Ovary (tissue), 9 donors: ENCODE data around the gene SH3RF3. TPM values are rescaled to one million over a fixed set of nuclear protein-coding genes. Genes with fewer than 3 reads are reported as not detected.

Experiments
- DNase-seq, 5 donors: peaks; one replicate each; pipeline ENCODE4 v3.0.0-alpha.2; 2019 to 2020
- H3K27ac ChIP-seq, 2 donors: fragments of 200-600 bp; one replicate each; pipeline versions ENCODE4 v1.5.1 to v1.8.0; 2019 to 2022
- H3K27me3 ChIP-seq: fragments of 200-600 bp; one replicate; pipeline ENCODE4 v1.8.0; 2022
- H3K36me3 ChIP-seq: fragments of 200-600 bp; sonication (generic); one replicate; pipeline ENCODE4 v1.5.1; 2019
- H3K4me1 ChIP-seq: one replicate; pipeline ENCODE4 v1.8.1; 2013; ENCODE audit warnings: mild to moderate bottlenecking, moderate library complexity; ENCODE audit not compliant: insufficient read depth
- H3K4me3 ChIP-seq: fragments of 200-600 bp; sonication (generic); one replicate; pipeline ENCODE4 v1.5.1; 2017
- H3K9me3 ChIP-seq, 2 donors: fragments of 200-600 bp in 1 of 2; sonication (generic) in 1 of 2; one replicate each; pipeline versions ENCODE4 v1.5.1 to v1.8.1; 2013 to 2019; ENCODE audit warnings: mild to moderate bottlenecking in 1 of 2, moderate library complexity in 1 of 2
- CTCF ChIP-seq, 3 donors: fragments of 450-650 bp in 2 of 3; fragments of 200-600 bp in 1 of 3; IDR thresholded peaks; one replicate each; pipeline versions ENCODE4 v1.5.1 to v1.8.0; 2016 to 2022; ENCODE audit warnings: antibody characterized with exemption in 3 of 3, mild to moderate bottlenecking in 1 of 3
- EP300 ChIP-seq: sonication (generic); formaldehyde crosslinking; IDR thresholded peaks from one replicate; pipeline ENCODE4 v1.6.1; 2017; ENCODE audit warnings: antibody characterized with exemption
- POLR2A ChIP-seq: fragments of 450-650 bp; IDR thresholded peaks from one replicate; pipeline ENCODE4 v1.6.1; 2017; ENCODE audit warnings: antibody characterized with exemption, mild to moderate bottlenecking, moderate library complexity
- WGBS, 3 donors: extraction: QIAGEN DNeasy Blood & Tissue Kit in 1 of 3; methylation state at CpG; one replicate each; pipeline versions ENCODE4 v1.1.5 to v1.1.7; 2013 to 2017; 5-methylcytosine and 5-hydroxymethylcytosine counted together
- intact Hi-C, 4 donors: fragments of 100-400 bp; cut with DNase I; formaldehyde crosslinking; loops; one replicate each; pipeline versions ENCODE4 v1.11.0 to v1.15.1; 2022 to 2023
- polyA plus RNA-seq, 2 donors: library from polyadenylated mRNA; stranded (reverse); fragments of 200-250 nt in 1 of 2; fragments of 350-450 nt in 1 of 2; fragmentation: Illumina TruSeq in 1 of 2; extraction: RNeasy Lipid Tissue Mini Kit (QIAGEN cat#74804) in 1 of 2; gene quantifications; one replicate each; pipeline ENCODE4 v1.2.3, GENCODE V29; 2013 to 2014
- total RNA-seq, 7 donors: library from RNA; depleted of rRNA in 2 of 7; stranded (reverse); fragments of >200 nt in 2 of 7; fragmentation: NEBNext Ultra II Directional in 3 of 7; extraction: Animal tissue kit (Norgen Biotek cat#: 25700) in 3 of 7; gene quantifications; one replicate each; pipeline versions ENCODE4 v1.1.0 to v1.2.4, GENCODE V29; 2016 to 2023
- donor health status: DM: no; HTN: no; CAD: no; lungs with moderate emphysema.
- donor health status: DM: no; HTN: no; CAD: no.
- donor health status: Bipolar disorder and iron deficiency.
- donor health status: DM: yes; HTN: yes; CAD: no.
- donor health status: DM: no; HTN: no; CAD: no.
- donor health status: DM: yes; HTN: yes; CAD: no.

Gene SH3RF3
- total and polyA plus RNA-seq, 9 donors: 2.7 to 10.1 (median 4.5) TPM

DNA sequence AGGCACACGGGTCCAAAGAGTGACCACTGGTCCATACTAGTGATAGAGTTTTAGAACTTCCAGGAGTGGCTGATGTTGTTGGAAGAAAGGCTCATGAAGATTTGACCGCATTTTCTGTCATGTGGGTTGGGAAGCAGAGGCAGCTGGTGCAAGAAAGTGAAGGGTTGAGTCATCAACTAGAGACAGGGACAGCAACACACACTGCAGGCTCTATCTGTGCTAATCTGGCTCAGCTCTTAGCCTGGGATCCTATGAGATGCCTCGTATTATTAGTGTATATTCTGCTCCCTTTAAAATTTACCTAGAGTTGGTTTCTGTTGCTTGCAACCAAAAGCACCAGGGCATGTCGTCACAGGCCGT, 2.5 kb upstream of the SH3RF3 start:
- DNase-seq: no peak
- TF ChIP-seq EP300 (no peak), CTCF (IDR thresholded peaks at IDR 0.05) (no peak), POLR2A (no peak)
- no peaks in the 10 kb centered on the region for H3K36me3 ChIP-seq
- H3K4me1 ChIP-seq: no peaks in the 10 kb centered on the region
- 93 to 96% (median 94%) methylated on average over 5 of the region's 5 CpGs for WGBS, 3 donors
- H3K9me3 ChIP-seq: no peaks in the 10 kb centered on the region
- H3K27ac ChIP-seq: no peak overlapping the region
- no peak overlapping the region for H3K4me3 ChIP-seq
- intact Hi-C loops: loop anchor here in 2 of 4 donors (2.0 to 5.0 kb wide), 3 partner anchors 191 to 386 kb away; no protein-coding TSS in a partner anchor
- no peaks in the 10 kb centered on the region for H3K27me3 ChIP-seq

GRCh38 chr2:109127556-109127955, 1.4 kb upstream of the SH3RF3 start:
- no peaks in the 10 kb centered on the region for H3K27me3 ChIP-seq
- no peaks in the 10 kb centered on the region for H3K4me1 ChIP-seq
- no peak for DNase-seq
- no peak overlapping the region for H3K27ac ChIP-seq
- no peak overlapping the region for H3K4me3 ChIP-seq
- no peak for TF ChIP-seq EP300
- TF ChIP-seq POLR2A: no peak
- no peak for TF ChIP-seq CTCF (IDR thresholded peaks at IDR 0.05)
- whole genome bisulfite sequencing, 3 donors: 61 to 66% (median 65%) methylated on average over 10 of the region's 10 CpGs
- intact Hi-C loops: loop anchor here in 2 of 4 donors (2.0 to 5.0 kb wide), 3 partner anchors 190 to 385 kb away; no protein-coding TSS in a partner anchor
- no peaks in the 10 kb centered on the region for H3K9me3 ChIP-seq
- no peaks in the 10 kb centered on the region for H3K36me3 ChIP-seq

DNA sequence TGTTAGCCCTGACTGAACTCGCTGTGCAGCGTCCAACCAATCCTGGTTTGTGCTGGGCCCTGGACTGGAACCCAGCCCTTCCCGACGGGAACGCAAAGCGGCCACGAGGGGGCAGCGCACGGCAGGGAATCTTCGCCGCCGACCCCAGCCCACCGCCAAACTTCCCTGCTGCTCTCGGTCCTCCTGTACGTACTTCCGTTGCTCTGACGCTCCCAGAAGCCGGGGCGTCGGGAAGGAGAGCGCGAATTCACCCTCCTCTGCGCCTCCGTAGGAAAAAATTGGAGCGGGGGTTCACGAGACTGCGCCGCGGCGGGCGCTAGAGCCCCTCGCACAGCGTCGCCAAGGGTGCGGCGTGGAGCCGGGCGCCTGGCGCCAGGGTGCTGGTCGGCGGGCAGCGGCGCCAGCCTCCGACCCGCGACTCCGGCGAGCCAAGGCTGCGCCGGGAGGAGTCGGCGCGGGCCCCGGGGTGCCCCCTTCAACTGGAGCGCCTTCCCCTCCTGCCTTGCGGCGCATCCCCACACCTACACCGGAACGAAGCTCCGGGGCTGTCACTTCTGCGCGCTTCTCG, 873 bp upstream of the SH3RF3 start:
- peak; percentile 77 to 90 (median 86) for DNase-seq
- no peaks in the 10 kb centered on the region for H3K4me1 ChIP-seq
- TF ChIP-seq EP300 (no peak), CTCF (IDR thresholded peaks at IDR 0.05) (peak; percentile 57 to 90 (median 89)), POLR2A (no peak)
- no peaks in the 10 kb centered on the region for H3K9me3 ChIP-seq
- H3K36me3 ChIP-seq: no peaks in the 10 kb centered on the region
- intact Hi-C loops: loop anchor here in 3 of 4 donors (2.0 to 5.0 kb wide), 3 partner anchors 189 to 384 kb away; no protein-coding TSS in a partner anchor
- H3K27me3 ChIP-seq: no peaks in the 10 kb centered on the region
- peak overlapping the region; percentile 52 for H3K4me3 ChIP-seq
- H3K27ac ChIP-seq: peak overlapping the region; percentile 41 to 59
- WGBS, 3 donors: 1% methylated on average over 58 to 63 of the region's 63 CpGs

DNA sequence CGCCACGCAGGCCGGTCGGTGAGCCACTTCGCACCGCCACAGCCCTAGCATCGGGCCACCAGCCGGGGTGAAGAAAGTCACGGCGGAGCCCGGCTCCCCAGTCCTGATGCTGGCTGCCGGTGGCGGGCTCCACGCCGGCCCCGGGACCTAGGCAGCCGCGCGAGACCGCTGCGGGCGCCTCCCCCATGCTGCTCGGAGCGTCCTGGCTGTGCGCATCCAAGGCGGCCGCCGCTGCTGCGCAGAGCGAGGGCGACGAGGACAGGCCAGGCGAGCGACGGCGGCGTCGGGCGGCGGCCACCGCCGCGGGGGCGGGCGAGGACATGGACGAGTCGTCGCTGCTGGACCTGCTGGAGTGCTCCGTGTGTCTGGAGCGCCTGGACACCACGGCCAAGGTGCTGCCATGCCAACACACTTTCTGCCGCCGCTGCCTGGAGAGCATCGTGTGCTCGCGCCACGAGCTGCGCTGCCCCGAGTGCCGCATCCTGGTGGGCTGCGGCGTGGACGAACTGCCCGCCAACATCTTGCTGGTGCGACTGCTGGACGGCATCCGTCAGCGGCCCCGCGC, 433 bp downstream of the SH3RF3 start:
- 1% methylated on average over 51 to 70 of the region's 70 CpGs for WGBS, 3 donors
- H3K27me3 ChIP-seq: no peaks in the 10 kb centered on the region
- H3K4me1 ChIP-seq: no peaks in the 10 kb centered on the region
- H3K36me3 ChIP-seq: no peaks in the 10 kb centered on the region
- intact Hi-C loops: loop anchor here in 3 of 4 donors (2.0 to 5.0 kb wide), 3 partner anchors 188 to 383 kb away; no protein-coding TSS in a partner anchor
- H3K4me3 ChIP-seq: peak overlapping the region; percentile 52
- no peaks in the 10 kb centered on the region for H3K9me3 ChIP-seq
- H3K27ac ChIP-seq: no peak overlapping the region
- TF ChIP-seq CTCF (IDR thresholded peaks at IDR 0.05): no peak
- no peak for TF ChIP-seq POLR2A
- TF ChIP-seq EP300: no peak
- peak; percentile 22 to 57 (median 30) for DNase-seq
